Vagina (tissue), 2 donors: ENCODE results near the gene MRPS18B.

Experiments
- CTCF ChIP-seq, 3 experiments: fragments of 450-650 bp in 2 of 3; fragments of 200-600 bp in 1 of 3; sonication (generic) in 1 of 3; IDR thresholded peaks; one replicate each; pipeline ENCODE4 v1.5.1; 2017 to 2019; ENCODE audit warnings: antibody characterized with exemption in 3 of 3, mild to moderate bottlenecking in 2 of 3, moderate library complexity in 2 of 3
- POLR2A ChIP-seq, 2 donors: fragments of 450-650 bp; IDR thresholded peaks; one replicate each; pipeline ENCODE4 v1.6.1; 2017; ENCODE audit warnings: antibody characterized with exemption in 2 of 2, mild to moderate bottlenecking in 2 of 2, moderate library complexity in 2 of 2

DNA sequence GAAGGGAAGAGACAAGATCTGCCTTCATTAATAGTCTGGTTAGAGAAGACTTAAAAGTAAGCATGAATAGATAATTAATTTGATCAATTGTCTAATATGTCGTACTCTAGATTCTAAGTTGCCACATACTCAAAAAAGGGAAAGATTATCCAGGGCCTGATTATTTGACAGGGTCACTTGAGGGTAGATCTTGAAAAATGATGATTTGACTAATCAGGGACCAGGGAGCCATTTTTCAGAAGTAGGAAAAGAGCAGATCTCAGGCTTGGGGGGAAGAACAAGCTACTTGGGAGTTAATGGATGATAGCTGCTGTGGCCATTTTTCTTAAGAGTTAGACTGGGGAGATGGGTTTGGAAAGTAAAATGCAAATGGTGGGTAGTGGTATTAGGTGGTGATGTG lies 25.4 kb upstream of the MRPS18B start:
- TF ChIP-seq CTCF (IDR thresholded peaks at IDR 0.05): no peak
- TF ChIP-seq POLR2A (IDR thresholded peaks at IDR 0.05): no peak
